Panc1 (cell line): ENCODE measurements around the gene F11R. TPM values are rescaled to one million over a fixed set of nuclear protein-coding genes. Genes with fewer than 3 reads are reported as not detected.
"Not testable (repeated sequence)": the region's sequence is repeated elsewhere in the genome, so short reads cannot be mapped to it uniquely, and the experiment has no call there.

ENCODE experiments used
- ATAC-seq: fragments of 200-7000 bp; cut with Tn5 transposase; 2 replicates; pipeline ENCODE4 v1.9.1; 2020; ENCODE audit warnings: mild to moderate bottlenecking, moderate library complexity
- BruUV-seq: library from RNA; stranded (reverse); fragments of 400-500 nt; replicated peaks from 2 replicates; lab custom pipeline; 2021; lab: Mats Ljungman, UMichigan
- CTCF ChIA-PET: fragments of 300-600 bp; sonication (Branson Sonifier 250); formaldehyde crosslinking; loops from one replicate; lab custom pipeline; 2022; ENCODE audit warnings: antibody characterized with exemption; lab: Charles Lee
- POLR2A ChIA-PET: fragments of 300-600 bp; sonication (Branson Sonifier 250); formaldehyde crosslinking; loops from one replicate; lab custom pipeline; 2022; ENCODE audit warnings: antibody characterized with exemption; lab: Charles Lee
- DNase-seq: peaks from one replicate; pipeline ENCODE4 v3.0.0-alpha.2; 2010; ENCODE audit warnings: low read depth, low spot score
- H3K27ac ChIP-seq: 2 replicates; pipeline ENCODE4 v1.5.1; 2011; ENCODE audit warnings: mild to moderate bottlenecking, low read length, inconsistent platforms
- H3K27me3 ChIP-seq: fragments of 200-500 bp; sonication (Bioruptor generic); 2 replicates; pipeline ENCODE4 v1.6.0; 2014; ENCODE audit warnings: low read length, inconsistent platforms; ENCODE audit not compliant: control insufficient read depth, insufficient read depth
- H3K36me3 ChIP-seq: fragments of 200-500 bp; sonication (Bioruptor generic); 2 replicates; pipeline ENCODE4 v1.5.1; 2014; ENCODE audit warnings: inconsistent platforms, mild to moderate bottlenecking, low read length, moderate library complexity; ENCODE audit not compliant: control insufficient read depth, insufficient read depth
- H3K4me1 ChIP-seq: 2 replicates; pipeline ENCODE4 v1.5.1; 2011; ENCODE audit warnings: inconsistent platforms, mild to moderate bottlenecking, low read length, moderate library complexity; ENCODE audit not compliant: control insufficient read depth, insufficient read depth
- H3K4me3 ChIP-seq, 2 experiments: 2 replicates each; pipeline ENCODE4 v1.5.1; 2011 to 2012; ENCODE audit warnings: low read depth in 2 of 2, low read length in 2 of 2, mild to moderate bottlenecking in 2 of 2, inconsistent platforms in 1 of 2, moderate library complexity in 1 of 2
- H3K9me3 ChIP-seq: fragments of 200-500 bp; sonication (Bioruptor generic); 2 replicates; pipeline ENCODE4 v1.5.1; 2014; ENCODE audit warnings: low read depth, mild to moderate bottlenecking, inconsistent platforms, low read length, moderate library complexity; ENCODE audit not compliant: control insufficient read depth, insufficient read depth
- SIN3A ChIP-seq: IDR thresholded peaks from 2 replicates; pipeline ENCODE4 v1.6.1; 2012; ENCODE audit warnings: low read depth, mild to moderate bottlenecking, low read length, moderate library complexity, borderline replicate concordance; ENCODE audit not compliant: insufficient read depth
- TCF7L2 ChIP-seq: IDR thresholded peaks from 2 replicates; pipeline ENCODE4 v1.6.1; 2011; ENCODE audit warnings: mild to moderate bottlenecking, low read depth, low read length, inconsistent platforms
- in situ Hi-C: cut with HindIII; loops from 2 replicates; pipeline ENCODE4 v1.10.0; 2016; ENCODE audit warnings: low sequenced_read_pairs, low pct_unique_long_range_greater_than_20kb
- intact Hi-C: fragments of 100-400 bp; cut with micrococcal nuclease; formaldehyde crosslinking; loops from one replicate; pipeline ENCODE4 v1.10.0; 2022; ENCODE audit not compliant: unreplicated experiment
- total RNA-seq: library from RNA; stranded (reverse); gene quantifications from one replicate; pipeline ENCODE4 v1.2.1, GENCODE V29; 2021; ENCODE audit not compliant: unreplicated experiment
- TF ChIP-seq, protein P1 (sequence below), 2 experiments: IDR thresholded peaks; 2 replicates each; pipeline ENCODE4 v1.6.1; 2011 to 2012; ENCODE audit warnings: low read depth in 2 of 2, control low read depth in 1 of 2, low read length in 1 of 2, mild to moderate bottlenecking in 1 of 2, moderate library complexity in 1 of 2; ENCODE audit not compliant: insufficient read depth in 1 of 2
- TF ChIP-seq, protein P2 (sequence below): fragments of 450-650 bp; IDR thresholded peaks from 2 replicates; pipeline ENCODE4 v1.5.1; 2017; ENCODE audit warnings: mild to moderate bottlenecking

F11R gene
- total RNA-seq, 1 experiment from 2014 or later, result 63.0 TPM

DNA sequence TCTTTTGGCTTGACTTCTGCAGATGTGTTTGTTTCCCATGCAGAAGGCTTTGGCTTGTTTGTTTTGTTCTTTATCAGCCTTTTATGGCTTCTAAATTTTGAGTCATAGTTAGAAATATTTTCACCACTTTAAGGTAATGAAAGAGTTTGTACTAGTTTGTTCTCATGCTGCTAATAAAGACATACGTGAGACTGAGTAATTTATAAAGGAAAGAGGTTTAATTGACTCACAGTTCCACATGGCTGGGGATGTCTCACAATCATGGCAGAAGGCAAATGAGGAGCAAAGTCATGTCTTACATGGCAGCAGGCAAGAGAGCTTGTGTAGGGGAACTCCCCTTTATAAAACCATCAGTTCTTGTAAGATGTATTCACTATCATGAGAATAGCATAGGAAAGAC is 6.0 kb upstream of the F11R start:
- DNase-seq, H3K9me3 ChIP-seq, H3K4me3 ChIP-seq, H3K27me3 ChIP-seq, CTCF ChIA-PET, H3K4me1 ChIP-seq, H3K27ac ChIP-seq, in situ Hi-C loops, BruUV-seq, H3K36me3 ChIP-seq, intact Hi-C loops: not testable (repeated sequence)
- POLR2A ChIA-PET, result interaction anchor here (0.7 to 0.8 kb wide), 2 partner anchors 32 to 108 kb away, joined by 3 to 5 read pairs; no protein-coding TSS in a partner anchor
- ATAC-seq, result peak; percentile 47

DNA sequence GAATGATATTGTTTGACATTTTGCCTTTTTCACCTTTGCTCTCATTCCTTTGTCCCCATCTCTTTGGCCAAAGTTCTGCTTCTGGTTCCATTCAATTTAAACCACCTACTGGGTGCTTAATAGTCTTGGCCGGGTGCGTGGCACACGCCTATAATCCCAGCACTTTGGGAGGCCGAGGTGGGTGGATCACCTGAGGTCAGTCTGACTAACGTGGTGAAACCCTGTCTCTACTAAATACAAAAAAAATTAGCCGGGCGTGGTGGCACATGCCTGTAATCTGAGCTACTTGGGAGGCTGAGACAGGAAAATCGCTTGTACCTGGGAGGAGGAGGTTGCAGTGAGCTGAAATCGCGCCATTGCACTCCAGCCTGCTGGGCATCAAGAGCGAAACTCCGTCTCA is 1.5 kb upstream of the F11R start:
- DNase-seq, BruUV-seq, H3K4me3 ChIP-seq, CTCF ChIA-PET, intact Hi-C loops, H3K9me3 ChIP-seq, ATAC-seq, H3K36me3 ChIP-seq, H3K27me3 ChIP-seq, in situ Hi-C loops, H3K27ac ChIP-seq: not testable (repeated sequence)
- peaks cover 27% of the 10 kb centered on the region for H3K4me1 ChIP-seq
- POLR2A ChIA-PET, result interaction anchor here (0.6 to 0.7 kb wide), 2 partner anchors 33 to 359 kb away, joined by 3 to 6 read pairs; no protein-coding TSS in a partner anchor

DNA sequence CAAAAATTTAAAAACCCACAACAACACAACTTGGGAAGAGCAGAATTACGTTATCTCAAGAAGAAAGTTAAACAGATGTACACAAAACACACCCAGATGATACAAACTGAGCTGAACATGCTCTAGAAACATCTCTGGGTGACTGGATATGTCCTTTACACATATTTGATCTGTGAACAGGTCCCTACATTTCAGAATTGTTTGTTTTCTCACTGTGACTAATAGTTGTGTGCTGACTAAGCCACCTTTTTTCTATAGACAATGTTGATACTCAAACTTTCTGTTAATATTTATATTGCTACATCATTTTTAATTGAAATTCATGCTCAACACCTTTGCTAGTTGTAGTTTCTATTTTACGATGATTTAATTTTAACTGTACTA is 1.0 kb upstream of the F11R start:
- ATAC-seq (no peak), DNase-seq (no peak)
- Histone ChIP-seq H3K36me3 (peaks cover 3% of the 10 kb centered on the region; the same call in 1 of the 2 replicates), H3K4me1 (peaks cover 27% of the 10 kb centered on the region), H3K4me3 (peak overlapping the region; percentile 87 to 97), H3K27me3 (no peaks in the 10 kb centered on the region), H3K9me3 (no peaks in the 10 kb centered on the region), H3K27ac (peak overlapping the region; percentile 67)
- POLR2A ChIA-PET, result interaction anchor here (0.7 kb wide), 1 partner anchor 34 kb away, joined by 3 read pairs; no protein-coding TSS in a partner anchor
- CTCF ChIA-PET, result interaction anchor here (1.8 kb wide), 1 partner anchor 25 kb away, joined by 10 read pairs; no protein-coding TSS in a partner anchor
- TF ChIP-seq TCF7L2 (no peak), SIN3A (no peak)
- TF ChIP-seq, protein P1, sequence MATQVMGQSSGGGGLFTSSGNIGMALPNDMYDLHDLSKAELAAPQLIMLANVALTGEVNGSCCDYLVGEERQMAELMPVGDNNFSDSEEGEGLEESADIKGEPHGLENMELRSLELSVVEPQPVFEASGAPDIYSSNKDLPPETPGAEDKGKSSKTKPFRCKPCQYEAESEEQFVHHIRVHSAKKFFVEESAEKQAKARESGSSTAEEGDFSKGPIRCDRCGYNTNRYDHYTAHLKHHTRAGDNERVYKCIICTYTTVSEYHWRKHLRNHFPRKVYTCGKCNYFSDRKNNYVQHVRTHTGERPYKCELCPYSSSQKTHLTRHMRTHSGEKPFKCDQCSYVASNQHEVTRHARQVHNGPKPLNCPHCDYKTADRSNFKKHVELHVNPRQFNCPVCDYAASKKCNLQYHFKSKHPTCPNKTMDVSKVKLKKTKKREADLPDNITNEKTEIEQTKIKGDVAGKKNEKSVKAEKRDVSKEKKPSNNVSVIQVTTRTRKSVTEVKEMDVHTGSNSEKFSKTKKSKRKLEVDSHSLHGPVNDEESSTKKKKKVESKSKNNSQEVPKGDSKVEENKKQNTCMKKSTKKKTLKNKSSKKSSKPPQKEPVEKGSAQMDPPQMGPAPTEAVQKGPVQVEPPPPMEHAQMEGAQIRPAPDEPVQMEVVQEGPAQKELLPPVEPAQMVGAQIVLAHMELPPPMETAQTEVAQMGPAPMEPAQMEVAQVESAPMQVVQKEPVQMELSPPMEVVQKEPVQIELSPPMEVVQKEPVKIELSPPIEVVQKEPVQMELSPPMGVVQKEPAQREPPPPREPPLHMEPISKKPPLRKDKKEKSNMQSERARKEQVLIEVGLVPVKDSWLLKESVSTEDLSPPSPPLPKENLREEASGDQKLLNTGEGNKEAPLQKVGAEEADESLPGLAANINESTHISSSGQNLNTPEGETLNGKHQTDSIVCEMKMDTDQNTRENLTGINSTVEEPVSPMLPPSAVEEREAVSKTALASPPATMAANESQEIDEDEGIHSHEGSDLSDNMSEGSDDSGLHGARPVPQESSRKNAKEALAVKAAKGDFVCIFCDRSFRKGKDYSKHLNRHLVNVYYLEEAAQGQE (IDR thresholded peaks at IDR 0.05; ENCODE audit: insufficient read depth in 1 of 2, low read depth in 2 of 2, low read length in 1 of 2), result no peak
- TF ChIP-seq, protein P2, sequence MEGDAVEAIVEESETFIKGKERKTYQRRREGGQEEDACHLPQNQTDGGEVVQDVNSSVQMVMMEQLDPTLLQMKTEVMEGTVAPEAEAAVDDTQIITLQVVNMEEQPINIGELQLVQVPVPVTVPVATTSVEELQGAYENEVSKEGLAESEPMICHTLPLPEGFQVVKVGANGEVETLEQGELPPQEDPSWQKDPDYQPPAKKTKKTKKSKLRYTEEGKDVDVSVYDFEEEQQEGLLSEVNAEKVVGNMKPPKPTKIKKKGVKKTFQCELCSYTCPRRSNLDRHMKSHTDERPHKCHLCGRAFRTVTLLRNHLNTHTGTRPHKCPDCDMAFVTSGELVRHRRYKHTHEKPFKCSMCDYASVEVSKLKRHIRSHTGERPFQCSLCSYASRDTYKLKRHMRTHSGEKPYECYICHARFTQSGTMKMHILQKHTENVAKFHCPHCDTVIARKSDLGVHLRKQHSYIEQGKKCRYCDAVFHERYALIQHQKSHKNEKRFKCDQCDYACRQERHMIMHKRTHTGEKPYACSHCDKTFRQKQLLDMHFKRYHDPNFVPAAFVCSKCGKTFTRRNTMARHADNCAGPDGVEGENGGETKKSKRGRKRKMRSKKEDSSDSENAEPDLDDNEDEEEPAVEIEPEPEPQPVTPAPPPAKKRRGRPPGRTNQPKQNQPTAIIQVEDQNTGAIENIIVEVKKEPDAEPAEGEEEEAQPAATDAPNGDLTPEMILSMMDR, result no peak
- BruUV-seq, result no TSS peak
- intact Hi-C loops, result no loop called here
- in situ Hi-C loops, result no loop called here
